ENCODE measurements around the gene SLC33A1. TPM values are rescaled to one million over a fixed set of nuclear protein-coding genes. Genes with fewer than 3 reads are reported as not detected.
A peak's percentile ranks its signal among the peaks of the same experiment; 100 is the strongest.

Gene SLC33A1
- total and polyA plus RNA-seq, 2 experiments from 2014 or later = 12.5 to 33.5 TPM

- Histone ChIP-seq H3K4me2 (no peak overlapping the region), H2AFZ (no peak overlapping the region), H3F3A (replicated peaks; ENCODE audit: low read depth) (no peaks in the 10 kb centered on the region), H3K4me1 (ENCODE audit: insufficient read depth) (no peaks in the 10 kb centered on the region), H3K4me3 (no peak overlapping the region), H3K9me2 (ENCODE audit: insufficient read depth) (no peaks in the 10 kb centered on the region), H3K79me2 (replicated peaks; ENCODE audit: insufficient read depth) (peaks cover 95% of the 10 kb centered on the region), H3K36me3 (ENCODE audit: insufficient read depth) (peaks cover 15% of the 10 kb centered on the region), H4K20me1 (replicated peaks; ENCODE audit: insufficient read depth) (peaks cover 40% of the 10 kb centered on the region), H3K27me3 (ENCODE audit: insufficient read depth) (no peaks in the 10 kb centered on the region), H3K27ac (ENCODE audit: low read depth) (0 out of 2 replicates have a peak overlapping the region, but pooled peaks have one; percentile 10)
- no peak overlapping the region for H3K4me3 Mint-ChIP-seq
- no peak for ATAC-seq
- no peaks in the 10 kb centered on the region for H3K9me3 Mint-ChIP-seq
- peaks cover 13% of the 10 kb centered on the region; the same call in 2 of the 3 replicates for H3K4me1 Mint-ChIP-seq
- TF ChIP-seq STAT1 (IDR thresholded peaks at IDR 0.05; ENCODE audit: unreplicated experiment) (no peak), POLR2AphosphoS5 (IDR thresholded peaks at IDR 0.05; ENCODE audit: low read depth) (no peak), ZNF331 (CRISPR knock-in tag; IDR thresholded peaks at IDR 0.05; ENCODE audit: low read depth) (no peak), ZNF114 (CRISPR knock-in tag; IDR thresholded peaks at IDR 0.05) (no peak), JUNB (IDR thresholded peaks at IDR 0.05; ENCODE audit: unreplicated experiment) (no peak)
- TF ChIP-seq, protein P1, sequence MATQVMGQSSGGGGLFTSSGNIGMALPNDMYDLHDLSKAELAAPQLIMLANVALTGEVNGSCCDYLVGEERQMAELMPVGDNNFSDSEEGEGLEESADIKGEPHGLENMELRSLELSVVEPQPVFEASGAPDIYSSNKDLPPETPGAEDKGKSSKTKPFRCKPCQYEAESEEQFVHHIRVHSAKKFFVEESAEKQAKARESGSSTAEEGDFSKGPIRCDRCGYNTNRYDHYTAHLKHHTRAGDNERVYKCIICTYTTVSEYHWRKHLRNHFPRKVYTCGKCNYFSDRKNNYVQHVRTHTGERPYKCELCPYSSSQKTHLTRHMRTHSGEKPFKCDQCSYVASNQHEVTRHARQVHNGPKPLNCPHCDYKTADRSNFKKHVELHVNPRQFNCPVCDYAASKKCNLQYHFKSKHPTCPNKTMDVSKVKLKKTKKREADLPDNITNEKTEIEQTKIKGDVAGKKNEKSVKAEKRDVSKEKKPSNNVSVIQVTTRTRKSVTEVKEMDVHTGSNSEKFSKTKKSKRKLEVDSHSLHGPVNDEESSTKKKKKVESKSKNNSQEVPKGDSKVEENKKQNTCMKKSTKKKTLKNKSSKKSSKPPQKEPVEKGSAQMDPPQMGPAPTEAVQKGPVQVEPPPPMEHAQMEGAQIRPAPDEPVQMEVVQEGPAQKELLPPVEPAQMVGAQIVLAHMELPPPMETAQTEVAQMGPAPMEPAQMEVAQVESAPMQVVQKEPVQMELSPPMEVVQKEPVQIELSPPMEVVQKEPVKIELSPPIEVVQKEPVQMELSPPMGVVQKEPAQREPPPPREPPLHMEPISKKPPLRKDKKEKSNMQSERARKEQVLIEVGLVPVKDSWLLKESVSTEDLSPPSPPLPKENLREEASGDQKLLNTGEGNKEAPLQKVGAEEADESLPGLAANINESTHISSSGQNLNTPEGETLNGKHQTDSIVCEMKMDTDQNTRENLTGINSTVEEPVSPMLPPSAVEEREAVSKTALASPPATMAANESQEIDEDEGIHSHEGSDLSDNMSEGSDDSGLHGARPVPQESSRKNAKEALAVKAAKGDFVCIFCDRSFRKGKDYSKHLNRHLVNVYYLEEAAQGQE (IDR thresholded peaks at IDR 0.05; ENCODE audit: unreplicated experiment) = no peak
- TF ChIP-seq, protein P2, sequence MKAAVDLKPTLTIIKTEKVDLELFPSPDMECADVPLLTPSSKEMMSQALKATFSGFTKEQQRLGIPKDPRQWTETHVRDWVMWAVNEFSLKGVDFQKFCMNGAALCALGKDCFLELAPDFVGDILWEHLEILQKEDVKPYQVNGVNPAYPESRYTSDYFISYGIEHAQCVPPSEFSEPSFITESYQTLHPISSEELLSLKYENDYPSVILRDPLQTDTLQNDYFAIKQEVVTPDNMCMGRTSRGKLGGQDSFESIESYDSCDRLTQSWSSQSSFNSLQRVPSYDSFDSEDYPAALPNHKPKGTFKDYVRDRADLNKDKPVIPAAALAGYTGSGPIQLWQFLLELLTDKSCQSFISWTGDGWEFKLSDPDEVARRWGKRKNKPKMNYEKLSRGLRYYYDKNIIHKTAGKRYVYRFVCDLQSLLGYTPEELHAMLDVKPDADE (IDR thresholded peaks at IDR 0.05) = no peak
- no peaks in the 10 kb centered on the region for H3K27me3 Mint-ChIP-seq (ENCODE audit: insufficient read depth, low read depth, poor library complexity)
- H3K27ac Mint-ChIP-seq = no peak overlapping the region; the same call in 1 of the 2 replicates
- DNase-seq (ENCODE audit: low spot score) = no peak
- peaks cover 25% of the 10 kb centered on the region for H3K36me3 Mint-ChIP-seq (ENCODE audit: low read depth)
These were observed 36.5 kb upstream of the SLC33A1 start for GRCh38 chr3:155890671-155891190.

- no peak overlapping the region for H2AFZ ChIP-seq
- no peaks in the 10 kb centered on the region for H3F3A ChIP-seq (replicated peaks; ENCODE audit: low read depth)
- Mint-ChIP-seq H3K4me1 (peaks cover 13% of the 10 kb centered on the region; the same call in 2 of the 3 replicates), H3K4me3 (no peak overlapping the region), H3K27me3 (ENCODE audit: insufficient read depth, low read depth, poor library complexity) (no peaks in the 10 kb centered on the region), H3K36me3 (ENCODE audit: low read depth) (peaks cover 17% of the 10 kb centered on the region), H3K9me3 (no peaks in the 10 kb centered on the region), H3K27ac (no peak overlapping the region; the same call in 1 of the 2 replicates)
- ATAC-seq (no peak), DNase-seq (ENCODE audit: low spot score) (no peak)
- H3K36me3 ChIP-seq (ENCODE audit: insufficient read depth) = peaks cover 9% of the 10 kb centered on the region
- H3K4me2 ChIP-seq = no peak overlapping the region
- peaks cover 100% of the 10 kb centered on the region for H3K79me2 ChIP-seq (replicated peaks; ENCODE audit: insufficient read depth)
- H3K9me2 ChIP-seq (ENCODE audit: insufficient read depth) = no peaks in the 10 kb centered on the region
- no peaks in the 10 kb centered on the region for H3K4me1 ChIP-seq (ENCODE audit: insufficient read depth)
- peaks cover 40% of the 10 kb centered on the region for H4K20me1 ChIP-seq (replicated peaks; ENCODE audit: insufficient read depth)
- H3K4me3 ChIP-seq = no peak overlapping the region
- no peaks in the 10 kb centered on the region for H3K27me3 ChIP-seq (ENCODE audit: insufficient read depth)
- H3K27ac ChIP-seq (ENCODE audit: low read depth) = no peak overlapping the region
- TF ChIP-seq CREB1 (CRISPR knock-in tag; IDR thresholded peaks at IDR 0.05; ENCODE audit: low read depth) = no peak
- TF ChIP-seq, protein P1 (IDR thresholded peaks at IDR 0.05; ENCODE audit: unreplicated experiment) = no peak
- no peak for TF ChIP-seq EZH2phosphoT487 (IDR thresholded peaks at IDR 0.05; ENCODE audit: unreplicated experiment)
These were observed 35.7 kb upstream of the SLC33A1 start for GRCh38 chr3:155889952-155890351.

Data from GM23338 (cell line).